Heart right ventricle (tissue), 16 donors: ENCODE results near the gene RHEB. TPM values are rescaled to one million over a fixed set of nuclear protein-coding genes. Genes with fewer than 3 reads are reported as not detected.

Experiments used
- ATAC-seq, 8 donors: fragments of 200-7000 bp; cut with Tn5 transposase; one replicate each; pipeline ENCODE4 v1.9.1; 2020; ENCODE audit warnings: mild to moderate bottlenecking in 8 of 8, moderate library complexity in 8 of 8, moderate number of reproducible peaks in 1 of 8
- DNase-seq, 2 donors: peaks; one replicate each; pipeline ENCODE4 v3.0.0-alpha.2; 2020
- H3K27ac ChIP-seq, 10 donors: fragments of 200-600 bp; sonication (generic) in 2 of 10; one replicate each; pipeline versions ENCODE4 v1.5.0 to v1.8.0; 2020 to 2022; ENCODE audit warnings: mild to moderate bottlenecking in 3 of 10
- H3K27me3 ChIP-seq, 7 donors: fragments of 200-600 bp; one replicate each; pipeline ENCODE4 v1.8.0; 2021 to 2022; ENCODE audit warnings: mild to moderate bottlenecking in 2 of 7
- H3K36me3 ChIP-seq, 9 donors: fragments of 200-600 bp; sonication (generic) in 1 of 9; one replicate each; pipeline versions ENCODE4 v1.5.0 to v1.8.0; 2020 to 2022; ENCODE audit warnings: mild to moderate bottlenecking in 2 of 9
- H3K4me1 ChIP-seq, 9 donors: fragments of 200-600 bp; sonication (generic) in 1 of 9; one replicate each; pipeline versions ENCODE4 v1.5.0 to v1.8.0; 2020 to 2022; ENCODE audit warnings: mild to moderate bottlenecking in 4 of 9
- H3K4me3 ChIP-seq, 10 donors: fragments of 200-600 bp; sonication (generic) in 2 of 10; one replicate each; pipeline versions ENCODE4 v1.5.0 to v1.8.0; 2020 to 2022; ENCODE audit warnings: mild to moderate bottlenecking in 7 of 10, moderate library complexity in 2 of 10
- H3K9me3 ChIP-seq, 11 donors: fragments of 200-600 bp in 10 of 11; sonication (generic) in 2 of 11; one replicate each; pipeline versions ENCODE4 v1.5.0 to v1.8.0; 2013 to 2022; ENCODE audit warnings: mild to moderate bottlenecking in 2 of 11, control low read depth in 1 of 11, moderate library complexity in 1 of 11
- CTCF ChIP-seq, 9 donors: fragments of 200-600 bp; sonication (generic) in 2 of 9; IDR thresholded peaks; one replicate each; pipeline versions ENCODE4 v1.5.0 to v1.8.0; 2021 to 2022; ENCODE audit warnings: antibody characterized with exemption in 9 of 9, mild to moderate bottlenecking in 5 of 9, moderate library complexity in 1 of 9
- WGBS, 2 donors: extraction: QIAGEN DNeasy Blood & Tissue Kit; methylation state at CpG; one replicate each; pipeline ENCODE4 v1.1.7; 2013; ENCODE audit warnings: inconsistent platforms in 1 of 2; 5-methylcytosine and 5-hydroxymethylcytosine counted together
- intact Hi-C, 10 donors: fragments of 100-400 bp; cut with DNase I; formaldehyde crosslinking; loops; one replicate each; pipeline versions ENCODE4 v1.11.1 to v1.14.2; 2022
- polyA plus RNA-seq, 2 donors: library from polyadenylated mRNA; stranded (reverse); fragments of 200-250 nt; gene quantifications; one replicate each; pipeline ENCODE4 v1.2.3, GENCODE V29; 2013
- total RNA-seq, 10 donors: library from RNA; stranded (reverse); fragmentation: NEBNext Ultra II Directional in 3 of 10; extraction: Animal tissue kit (Norgen Biotek cat#: 25700) in 3 of 10; gene quantifications; one replicate each; pipeline versions ENCODE4 v1.2.1 to v1.2.4, GENCODE V29; 2021 to 2023
- donor health status: Arrhythmogenic right ventricular cardiomyopathy.
- donor health status: ischemic (EF 13 %, LVEDD 7.1; RV severe dilation, severe dysfunction).
- donor health status: healthy with polysubstance abuse.
- donor health status: DM: no; HTN: yes; CAD: no.
- donor health status: DM: no; HTN: no; CAD: no.
- donor health status: ischemic (EF 25% LVEDD 6.9; RV normal size, moderate dysfunction).
- donor health status: ischemic (EF 25% LVEDD 5.7; RV mildly dilated, moderate dysfunction).
- donor health status: healthy.
- donor health status: DM: yes; HTN: yes; CAD: no.
- donor health status: Ischemic cardiomyopathy.
- donor health status: ischemic (EF 35%, LVEDD 5.7; RV mildly dilated, moderate dysfunction).
- donor health status: nonischemic (EF 11% LVEDD 7.7; RV severe dilation, severe dysfunction).
- donor health status: DM: yes; HTN: yes; CAD: no.
- donor health status: PGD.
- donor health status: ischemic (EF 29% LVEDD 5.4; RV normal size, mild dysfunction).
- donor health status: nonischemic (EF 23%, LVEDD 6.1; RV moderate dilation, normal function).

RHEB gene
- total and polyA plus RNA-seq, 12 donors, result 56.0 to 174 (median 104) TPM

- H3K27me3 ChIP-seq, result no peaks in the 10 kb centered on the region
- WGBS, 2 donors, result 4 to 5% methylated on average over 59 to 61 of the region's 61 CpGs
- peak; percentile 69 to 88 (median 85) for TF ChIP-seq CTCF (IDR thresholded peaks at IDR 0.05)
- H3K4me1 ChIP-seq, result peaks cover 0 to 13% (median 4%) of the 10 kb centered on the region in 9 donors
- intact Hi-C loops, result loop anchor here (1.0 to 5.0 kb wide), 7 partner anchors 80 to 309 kb away; no protein-coding TSS in a partner anchor
- H3K9me3 ChIP-seq, result no peaks in the 10 kb centered on the region
- peak overlapping the region; percentile 43 to 73 (median 58) for H3K4me3 ChIP-seq
- DNase-seq (peak; percentile 67 to 69), ATAC-seq (peak; percentile 82 to 94 (median 90))
- H3K27ac ChIP-seq, result peak overlapping the region in 6 of 10 donors; percentile 7 to 61 (median 26)
- no peaks in the 10 kb centered on the region for H3K36me3 ChIP-seq
Measured at GRCh38 chr7:151448261-151449252, 71.1 kb downstream of the RHEB start.

- DNase-seq (no peak), ATAC-seq (peak in 3 of 8 donors; percentile 30 to 43 (median 40))
Measured at GRCh38 chr7:151447901-151448260, 71.8 kb downstream of the RHEB start.

GRCh38 chr7:151447312-151447711 lies 72.4 kb downstream of the RHEB start:
- intact Hi-C loops, result loop anchor here in 8 of 10 donors (1.0 to 5.0 kb wide), 5 partner anchors 79 to 310 kb away; no protein-coding TSS in a partner anchor
- Histone ChIP-seq H3K27ac (no peak overlapping the region), H3K27me3 (no peaks in the 10 kb centered on the region), H3K36me3 (no peaks in the 10 kb centered on the region), H3K4me1 (peaks cover 0 to 13% (median 4%) of the 10 kb centered on the region in 9 donors), H3K4me3 (no peak overlapping the region), H3K9me3 (no peaks in the 10 kb centered on the region)
- 97 to 99% methylated on average over 18 of the region's 18 CpGs for WGBS, 2 donors
- TF ChIP-seq CTCF (IDR thresholded peaks at IDR 0.05), result no peak
- ATAC-seq (no peak), DNase-seq (no peak)

More at GRCh38 chr7:151447901-151448260, 71.8 kb downstream of the RHEB start:
- Histone ChIP-seq H3K9me3 (no peaks in the 10 kb centered on the region), H3K36me3 (no peaks in the 10 kb centered on the region), H3K27ac (peak overlapping the region in 4 of 10 donors; percentile 15 to 61 (median 28)), H3K4me1 (peaks cover 0 to 13% (median 4%) of the 10 kb centered on the region in 9 donors), H3K27me3 (no peaks in the 10 kb centered on the region), H3K4me3 (peak overlapping the region in 9 of 10 donors; percentile 43 to 73 (median 63))
- 60 to 62% methylated on average over 26 of the region's 26 CpGs for WGBS, 2 donors
- intact Hi-C loops, result loop anchor here (1.0 to 5.0 kb wide), 7 partner anchors 79 to 309 kb away; no protein-coding TSS in a partner anchor
- TF ChIP-seq CTCF (IDR thresholded peaks at IDR 0.05), result no peak

GRCh38 chr7:151446412-151446811 lies 73.3 kb downstream of the RHEB start:
- H3K36me3 ChIP-seq, result no peaks in the 10 kb centered on the region
- no peak for ATAC-seq

More at GRCh38 chr7:151446412-151446811, 73.3 kb downstream of the RHEB start:
- intact Hi-C loops, result loop anchor here in 8 of 10 donors (5.0 kb wide), 4 partner anchors 79 to 311 kb away; no protein-coding TSS in a partner anchor
- H3K9me3 ChIP-seq, result no peaks in the 10 kb centered on the region
- 77 to 97% methylated on average over 2 of the region's 2 CpGs for WGBS, 2 donors
- H3K27me3 ChIP-seq, result no peaks in the 10 kb centered on the region
- H3K27ac ChIP-seq, result no peak overlapping the region
- no peak for TF ChIP-seq CTCF (IDR thresholded peaks at IDR 0.05)
- H3K4me3 ChIP-seq, result no peak overlapping the region
- H3K4me1 ChIP-seq, result peaks cover 0 to 16% (median 4%) of the 10 kb centered on the region in 9 donors
- no peak for DNase-seq
